ENCODE measurements around the gene GSKIP.
A peak's percentile ranks its signal among the peaks of the same experiment; 100 is the strongest.

The GSKIP gene

DNA sequence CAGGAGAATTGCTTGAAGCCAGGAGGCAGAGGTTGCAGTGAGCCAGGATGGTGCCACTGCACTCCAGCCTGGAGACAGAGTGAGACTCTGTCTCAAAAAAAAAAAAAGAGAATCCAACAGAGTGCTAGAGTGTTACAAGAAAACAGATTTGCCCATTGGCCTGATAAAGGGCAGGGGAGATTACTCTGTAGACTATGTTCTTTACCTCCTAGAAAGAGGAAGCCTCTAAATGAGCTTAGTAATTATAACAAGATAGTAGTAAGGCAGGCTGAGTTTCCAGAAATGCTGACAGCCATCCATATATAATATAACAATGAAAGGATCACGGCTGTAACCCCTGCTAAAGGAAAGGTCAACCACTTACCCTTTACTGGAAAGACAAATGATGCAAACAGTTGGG, 53.0 kb downstream of the GSKIP start:
- no peak for DNase-seq (ENCODE audit: low read depth in 1 of 2, low spot score in 1 of 2)

- no peak for DNase-seq (ENCODE audit: low read depth in 1 of 2, low spot score in 1 of 2)
Measured at GRCh38 chr14:96417254-96417653, 53.9 kb downstream of the GSKIP start.

DNA sequence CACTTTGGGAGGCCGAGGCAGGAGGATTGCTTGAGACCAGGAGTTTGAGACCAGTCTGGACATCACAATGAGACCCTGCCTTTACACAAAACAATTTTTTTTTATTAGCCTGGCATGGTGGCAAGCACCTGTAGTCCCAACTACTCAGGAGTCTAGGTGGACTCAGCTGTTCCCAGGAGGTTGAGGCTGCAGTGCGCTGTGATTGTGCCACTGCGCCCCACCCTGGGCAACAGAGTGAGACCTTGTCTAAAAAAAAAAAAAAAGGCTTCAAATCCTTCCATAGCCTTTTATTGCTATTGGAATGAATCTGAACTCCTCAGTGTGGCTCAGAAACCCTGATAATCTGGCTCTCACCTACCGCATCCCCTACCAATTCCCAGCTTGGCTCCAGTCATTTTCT, 54.7 kb downstream of the GSKIP start:
- DNase-seq (ENCODE audit: low read depth in 1 of 2, low spot score in 1 of 2): no peak

DNA sequence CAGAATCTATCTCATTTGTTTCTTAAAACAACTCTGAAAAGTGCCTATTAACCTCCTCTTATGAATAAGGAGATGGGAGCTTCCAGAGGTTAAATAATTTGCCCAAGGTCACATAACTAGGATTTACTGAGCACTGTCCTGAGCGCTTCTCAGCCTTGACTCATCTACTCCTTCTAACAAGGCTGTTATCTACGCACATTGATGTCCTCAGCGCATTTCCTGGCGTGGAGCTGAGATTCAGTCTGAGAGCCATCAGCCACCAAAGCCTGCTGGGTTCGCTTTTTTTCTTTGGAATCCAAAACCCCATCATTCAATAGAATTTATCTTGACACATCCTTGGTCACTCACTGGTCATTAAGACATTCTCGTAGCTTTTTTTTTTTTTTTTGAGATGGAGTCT, 57.9 kb downstream of the GSKIP start:
- DNase-seq (ENCODE audit: low read depth in 1 of 2, low spot score in 1 of 2): no peak

DNA sequence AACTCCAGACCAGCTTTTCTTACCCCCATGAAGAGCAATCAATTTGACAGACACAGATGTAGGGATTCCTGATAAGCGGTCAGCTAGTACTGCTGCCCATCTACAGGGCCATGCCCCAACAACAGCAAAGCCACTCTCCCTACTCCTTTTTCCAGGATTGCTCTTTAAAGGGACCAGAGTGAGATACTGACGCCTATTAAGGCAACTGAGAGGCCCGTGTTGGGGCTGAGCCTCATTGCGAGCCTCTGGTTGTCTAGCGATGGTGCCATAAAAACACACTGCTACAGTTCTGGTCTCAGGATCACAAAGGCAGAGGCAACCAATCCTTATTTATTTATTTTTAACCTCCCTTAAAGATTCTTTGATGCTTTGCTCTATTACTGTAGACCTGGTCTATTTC, 59.7 kb downstream of the GSKIP start:
- DNase-seq (ENCODE audit: low read depth in 1 of 2, low spot score in 1 of 2): no peak

DNA sequence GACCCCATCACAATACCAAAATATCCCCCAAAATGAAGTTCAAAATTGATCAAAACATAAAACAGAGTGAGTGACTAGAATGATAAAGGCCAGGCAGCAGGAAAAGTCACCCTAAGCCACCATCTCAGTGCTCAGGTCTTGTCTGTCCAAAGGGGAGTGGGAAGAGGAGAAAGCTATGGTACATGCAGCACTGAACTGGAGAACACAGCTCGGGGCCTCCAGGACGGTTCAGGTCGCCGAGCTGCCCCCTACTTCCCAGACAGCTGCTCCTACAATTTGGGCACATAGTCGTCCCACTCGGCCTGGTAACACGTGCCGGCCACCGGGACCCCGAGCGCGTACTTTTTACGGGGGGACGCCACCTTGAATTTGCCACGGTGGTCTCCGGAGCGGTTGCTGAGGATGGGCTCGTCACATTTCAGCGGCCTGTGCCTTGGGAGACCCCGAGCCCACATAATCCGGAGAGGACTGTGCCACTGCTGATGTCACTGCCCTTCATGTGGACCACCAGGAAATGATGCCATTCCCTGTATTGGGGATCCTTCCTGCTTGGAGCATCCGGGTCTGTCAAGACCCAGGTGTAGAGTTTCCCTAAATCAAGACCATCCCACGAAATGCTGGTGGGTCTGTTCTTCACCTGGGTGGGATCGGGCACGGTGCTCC, 60.3 kb downstream of the GSKIP start:
- DNase-seq (ENCODE audit: low read depth in 1 of 2, low spot score in 1 of 2): no peak

DNA sequence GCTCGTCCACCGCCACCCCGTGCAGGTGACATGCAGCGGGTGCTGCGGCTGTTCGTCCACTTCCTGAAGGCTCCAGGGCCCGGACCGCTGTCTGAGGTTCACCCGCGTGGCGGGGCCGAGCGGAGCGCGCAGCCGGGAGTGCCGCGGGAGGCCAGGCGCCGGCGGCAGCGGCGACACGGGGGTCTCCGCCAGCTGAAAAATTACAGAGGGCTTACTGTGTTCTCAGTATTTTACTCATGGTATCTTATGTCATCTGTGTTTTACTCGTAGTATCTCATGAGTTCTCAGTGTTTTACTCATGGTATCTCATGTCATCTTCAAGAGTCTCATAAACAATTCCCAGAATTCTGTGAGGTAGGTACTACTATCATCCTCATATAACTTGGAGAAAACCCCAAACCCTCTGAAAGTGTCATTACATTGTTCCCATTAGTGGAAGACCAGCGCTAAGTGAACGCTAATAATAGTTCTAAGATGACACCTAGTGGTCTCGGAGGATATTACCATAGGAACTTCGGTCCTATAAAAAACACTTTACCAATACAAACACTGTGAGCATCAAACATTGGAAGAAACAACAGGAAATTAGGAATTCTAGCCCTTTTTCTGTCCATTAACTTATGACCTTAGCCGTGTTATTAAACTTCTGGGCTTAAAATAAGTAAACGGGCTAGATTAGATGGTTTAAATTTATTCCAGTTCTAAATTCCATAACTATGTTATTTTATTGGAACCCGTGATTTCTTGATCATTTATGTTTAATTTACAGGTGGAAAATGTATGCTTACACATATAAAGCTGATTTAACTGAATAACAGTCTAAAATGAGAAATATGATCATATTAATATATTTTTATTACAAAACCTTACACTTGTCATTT, 61.0 kb downstream of the GSKIP start:
- DNase-seq (ENCODE audit: low read depth in 1 of 2, low spot score in 1 of 2): peak; percentile 6 to 35

DNA sequence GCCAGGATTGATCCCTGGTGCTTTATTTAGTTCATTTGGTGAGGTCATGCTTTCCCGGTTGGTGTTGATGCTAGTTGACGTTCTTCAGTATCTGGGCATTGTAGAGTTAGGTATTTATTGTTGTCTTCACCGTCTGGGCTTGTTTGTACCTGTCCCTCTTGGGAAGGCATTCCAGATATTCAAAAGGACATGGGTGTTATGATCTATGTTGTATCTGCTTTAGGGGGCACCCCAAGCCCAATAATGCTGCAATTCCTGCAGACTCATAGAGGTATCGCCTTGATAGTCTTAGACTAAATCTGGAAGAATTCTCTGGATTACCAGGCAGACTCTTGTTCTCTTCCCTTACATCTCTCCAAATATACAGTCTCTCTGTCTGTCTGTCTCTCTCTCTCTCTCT, 70.7 kb downstream of the GSKIP start:
- no peak for DNase-seq (ENCODE audit: low read depth in 1 of 2, low spot score in 1 of 2)
